ENCODE results near the gene MRGPRD. TPM values are rescaled to one million over a fixed set of nuclear protein-coding genes. Genes with fewer than 3 reads are reported as not detected.
A peak's percentile ranks its signal among the peaks of the same experiment; 100 is the strongest.

Gene MRGPRD
- total RNA-seq, 1 experiment from 2014 or later = not detected

DNA sequence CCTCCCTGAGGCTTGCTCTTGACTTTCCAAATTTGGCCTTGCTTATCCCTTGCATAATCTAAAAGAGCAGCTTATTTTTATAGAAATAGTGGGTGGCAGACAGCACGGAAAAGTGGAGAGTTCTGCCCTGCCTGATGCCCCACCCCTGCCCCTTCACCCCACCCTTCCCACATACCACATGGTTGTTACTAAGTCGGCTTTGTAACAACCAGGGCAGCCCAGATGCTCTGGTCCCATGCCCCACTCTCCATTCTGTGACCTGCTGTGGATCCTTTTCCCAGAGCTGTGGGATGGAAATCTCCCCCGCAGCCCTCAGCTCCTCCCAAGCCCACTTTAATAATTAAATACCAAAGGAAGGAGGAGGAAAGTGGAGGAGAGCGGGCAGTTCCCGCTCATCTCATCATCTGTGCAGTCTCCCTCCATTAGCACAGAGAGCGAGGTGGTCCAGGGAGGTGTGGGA lies 21.4 kb upstream of the MRGPRD start:
- H3F3A ChIP-seq (ENCODE audit: insufficient read depth, low read depth) = peaks cover under 1% of the 10 kb centered on the region; the same call in 1 of the 2 replicates
- POLR2A ChIA-PET (ENCODE audit: unreplicated experiment) = no interaction called here

DNA sequence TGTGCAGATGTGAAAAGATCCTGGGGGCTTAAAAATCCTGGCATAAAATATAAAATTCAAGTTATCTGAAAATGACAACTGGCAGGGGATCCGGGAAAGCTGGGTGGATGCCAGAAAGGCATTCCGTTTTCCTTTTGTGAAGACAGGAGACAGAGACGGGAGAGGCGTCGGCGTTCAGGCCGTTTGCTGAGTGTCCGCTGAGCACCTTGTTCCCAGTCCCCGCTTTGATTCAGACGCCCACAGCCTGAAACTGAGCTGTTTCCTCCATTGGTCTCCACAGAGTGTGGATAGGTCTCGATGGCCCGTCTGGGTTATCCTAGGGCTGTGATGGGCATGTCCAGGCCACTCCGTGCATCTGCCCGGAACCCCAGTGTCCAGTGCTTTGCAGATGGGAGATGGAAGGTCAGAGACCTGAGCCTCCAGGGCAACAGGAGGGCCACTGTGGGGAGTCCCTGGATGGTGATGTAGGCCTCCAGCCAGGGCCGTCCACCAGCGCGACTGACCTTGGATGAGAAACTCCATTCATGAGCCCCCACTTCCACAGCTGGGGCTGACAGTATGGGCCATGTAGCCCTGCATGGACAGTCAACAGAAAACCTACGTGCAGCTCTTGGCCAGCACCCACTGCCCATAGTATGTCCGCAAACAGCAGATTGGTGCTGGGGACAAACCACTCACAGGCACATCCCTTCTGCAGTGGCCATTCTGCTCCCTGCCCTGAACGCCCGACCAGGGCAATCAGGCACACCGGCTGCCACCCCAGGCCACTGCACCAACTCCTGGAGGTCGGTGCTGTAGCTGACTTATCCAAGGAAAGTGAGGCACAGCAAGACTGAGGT lies 20.7 kb upstream of the MRGPRD start:
- H3K4me1 ChIP-seq (replicated peaks; ENCODE audit: insufficient read depth) = no peaks in the 10 kb centered on the region
- H3K9me2 ChIP-seq (ENCODE audit: insufficient read depth) = no peaks in the 10 kb centered on the region
- ChIA-PET CTCF (interaction anchor here (0.8 kb wide), 1 partner anchor 9 kb away, joined by 4 read pairs; no protein-coding TSS in a partner anchor), POLR2A (ENCODE audit: unreplicated experiment) (no interaction called here)
- no peak for DNase-seq
- intact Hi-C loops (cut with micrococcal nuclease; ENCODE audit: unreplicated experiment) = loop anchor here (10.0 kb wide), 1 partner anchor 83 kb away; no protein-coding TSS in a partner anchor
- H3K36me3 ChIP-seq (ENCODE audit: low read depth) = no peaks in the 10 kb centered on the region
- H3K79me2 ChIP-seq (ENCODE audit: low read depth) = no peaks in the 10 kb centered on the region
- no peak overlapping the region for H3K27ac ChIP-seq
- no peaks in the 10 kb centered on the region for H4K20me1 ChIP-seq (ENCODE audit: insufficient read depth)
- no peaks in the 10 kb centered on the region for H3K9me3 ChIP-seq (ENCODE audit: insufficient read depth, low read depth)
- H2AFZ ChIP-seq = no peak overlapping the region
- TF ChIP-seq EZH2 (IDR thresholded peaks at IDR 0.05; ENCODE audit: low read depth) = no peak
- no peak overlapping the region for H3K4me2 ChIP-seq
- no peak overlapping the region for H3K4me3 ChIP-seq
- no TSS peak for BruUV-seq (replicated peaks)
- H3K27me3 ChIP-seq (ENCODE audit: insufficient read depth, low read depth) = peaks cover 34% of the 10 kb centered on the region
- H3F3A ChIP-seq (ENCODE audit: insufficient read depth, low read depth) = no peaks in the 10 kb centered on the region

More for the DNA sequence above, 21.4 kb upstream of the MRGPRD start:
- Histone ChIP-seq H3K36me3 (ENCODE audit: low read depth) (no peaks in the 10 kb centered on the region), H3K9me2 (ENCODE audit: insufficient read depth) (no peaks in the 10 kb centered on the region), H2AFZ (no peak overlapping the region), H3K27me3 (ENCODE audit: insufficient read depth, low read depth) (peaks cover 34% of the 10 kb centered on the region), H3K27ac (no peak overlapping the region), H3K79me2 (ENCODE audit: low read depth) (no peaks in the 10 kb centered on the region), H3K4me2 (no peak overlapping the region), H3K4me3 (no peak overlapping the region), H3K4me1 (replicated peaks; ENCODE audit: insufficient read depth) (no peaks in the 10 kb centered on the region), H4K20me1 (ENCODE audit: insufficient read depth) (no peaks in the 10 kb centered on the region), H3K9me3 (ENCODE audit: insufficient read depth, low read depth) (no peaks in the 10 kb centered on the region)
- CTCF ChIA-PET = no interaction called here
- DNase-seq = no peak
- TF ChIP-seq EZH2 (IDR thresholded peaks at IDR 0.05; ENCODE audit: low read depth) = no peak
- TF ChIP-seq, protein P1, sequence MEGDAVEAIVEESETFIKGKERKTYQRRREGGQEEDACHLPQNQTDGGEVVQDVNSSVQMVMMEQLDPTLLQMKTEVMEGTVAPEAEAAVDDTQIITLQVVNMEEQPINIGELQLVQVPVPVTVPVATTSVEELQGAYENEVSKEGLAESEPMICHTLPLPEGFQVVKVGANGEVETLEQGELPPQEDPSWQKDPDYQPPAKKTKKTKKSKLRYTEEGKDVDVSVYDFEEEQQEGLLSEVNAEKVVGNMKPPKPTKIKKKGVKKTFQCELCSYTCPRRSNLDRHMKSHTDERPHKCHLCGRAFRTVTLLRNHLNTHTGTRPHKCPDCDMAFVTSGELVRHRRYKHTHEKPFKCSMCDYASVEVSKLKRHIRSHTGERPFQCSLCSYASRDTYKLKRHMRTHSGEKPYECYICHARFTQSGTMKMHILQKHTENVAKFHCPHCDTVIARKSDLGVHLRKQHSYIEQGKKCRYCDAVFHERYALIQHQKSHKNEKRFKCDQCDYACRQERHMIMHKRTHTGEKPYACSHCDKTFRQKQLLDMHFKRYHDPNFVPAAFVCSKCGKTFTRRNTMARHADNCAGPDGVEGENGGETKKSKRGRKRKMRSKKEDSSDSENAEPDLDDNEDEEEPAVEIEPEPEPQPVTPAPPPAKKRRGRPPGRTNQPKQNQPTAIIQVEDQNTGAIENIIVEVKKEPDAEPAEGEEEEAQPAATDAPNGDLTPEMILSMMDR (conservative IDR thresholded peaks at IDR 0.05) = no peak
- no TSS peak for BruUV-seq (replicated peaks)
- intact Hi-C loops (cut with micrococcal nuclease; ENCODE audit: unreplicated experiment) = loop anchor here (10.0 kb wide), 1 partner anchor 83 kb away; no protein-coding TSS in a partner anchor

DNA sequence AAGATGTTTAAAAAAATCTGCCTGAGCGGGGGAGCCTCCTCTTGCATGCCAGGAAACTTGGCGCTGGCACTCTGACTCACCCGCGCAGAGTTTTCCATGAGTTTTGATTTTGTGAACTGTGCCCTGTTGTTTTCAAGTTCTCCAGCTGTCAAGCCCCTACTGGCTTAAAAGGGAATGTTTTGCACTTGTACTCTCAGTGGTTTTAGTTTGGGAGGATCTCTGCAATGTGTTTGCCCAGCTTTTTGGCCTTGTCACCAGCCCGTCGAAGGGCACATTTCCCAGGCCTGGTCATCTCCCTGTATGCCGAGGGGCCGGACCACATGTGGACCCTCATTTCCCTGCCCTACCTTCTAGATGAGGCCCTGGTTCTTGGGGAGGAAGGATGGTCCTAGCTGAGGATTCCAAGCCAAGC lies 20.1 kb upstream of the MRGPRD start:
- CTCF ChIA-PET = interaction anchor here (0.8 kb wide), 1 partner anchor 10 kb away, joined by 4 read pairs; no protein-coding TSS in a partner anchor
- H3F3A ChIP-seq (ENCODE audit: insufficient read depth, low read depth) = no peaks in the 10 kb centered on the region
- peak; percentile 43 to 57 for DNase-seq
- no TSS peak for BruUV-seq (replicated peaks)
- H4K20me1 ChIP-seq (ENCODE audit: insufficient read depth) = no peaks in the 10 kb centered on the region
- no peak overlapping the region for H3K4me3 ChIP-seq
- no peaks in the 10 kb centered on the region for H3K79me2 ChIP-seq (ENCODE audit: low read depth)
- intact Hi-C loops (cut with micrococcal nuclease; ENCODE audit: unreplicated experiment) = loop anchor here (10.0 kb wide), 1 partner anchor 84 kb away; no protein-coding TSS in a partner anchor
- H3K36me3 ChIP-seq (ENCODE audit: low read depth) = no peaks in the 10 kb centered on the region
- H3K27ac ChIP-seq = no peak overlapping the region
- H3K9me2 ChIP-seq (ENCODE audit: insufficient read depth) = no peaks in the 10 kb centered on the region
- H3K9me3 ChIP-seq (ENCODE audit: insufficient read depth, low read depth) = no peaks in the 10 kb centered on the region
- TF ChIP-seq, protein P1 (conservative IDR thresholded peaks at IDR 0.05) = peak; percentile 64
- no peak for TF ChIP-seq EZH2 (IDR thresholded peaks at IDR 0.05; ENCODE audit: low read depth)
- no peak overlapping the region for H3K4me2 ChIP-seq
- POLR2A ChIA-PET (ENCODE audit: unreplicated experiment) = no interaction called here
- no peak overlapping the region for H2AFZ ChIP-seq
- H3K27me3 ChIP-seq (ENCODE audit: insufficient read depth, low read depth) = peaks cover 34% of the 10 kb centered on the region
- H3K4me1 ChIP-seq (replicated peaks; ENCODE audit: insufficient read depth) = no peaks in the 10 kb centered on the region

All from PC-9 (cell line).